ENCODE data around the gene PLEKHG3.
A peak's percentile ranks its signal among the peaks of the same experiment; 100 is the strongest.

DNA sequence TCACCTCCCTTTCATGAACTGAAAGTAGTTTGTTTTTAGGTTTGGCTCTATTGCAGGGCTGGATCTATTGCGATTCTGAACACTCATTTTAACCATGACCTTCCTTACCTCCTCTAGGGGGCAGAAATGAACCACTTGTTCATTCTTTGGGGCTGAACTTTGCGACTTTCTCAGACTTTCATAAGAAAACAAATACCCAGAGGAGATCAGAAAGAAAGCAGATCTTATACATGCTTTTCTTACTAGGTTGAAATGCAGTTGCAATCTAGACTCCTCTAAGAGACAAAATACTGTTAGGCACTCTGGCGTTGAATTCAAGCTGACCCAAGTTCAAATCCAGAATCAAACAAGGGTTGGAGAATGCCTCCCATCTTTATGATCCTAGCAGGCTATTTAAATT lies 32.6 kb upstream of the PLEKHG3 start:
- TF ChIP-seq, protein P1, sequence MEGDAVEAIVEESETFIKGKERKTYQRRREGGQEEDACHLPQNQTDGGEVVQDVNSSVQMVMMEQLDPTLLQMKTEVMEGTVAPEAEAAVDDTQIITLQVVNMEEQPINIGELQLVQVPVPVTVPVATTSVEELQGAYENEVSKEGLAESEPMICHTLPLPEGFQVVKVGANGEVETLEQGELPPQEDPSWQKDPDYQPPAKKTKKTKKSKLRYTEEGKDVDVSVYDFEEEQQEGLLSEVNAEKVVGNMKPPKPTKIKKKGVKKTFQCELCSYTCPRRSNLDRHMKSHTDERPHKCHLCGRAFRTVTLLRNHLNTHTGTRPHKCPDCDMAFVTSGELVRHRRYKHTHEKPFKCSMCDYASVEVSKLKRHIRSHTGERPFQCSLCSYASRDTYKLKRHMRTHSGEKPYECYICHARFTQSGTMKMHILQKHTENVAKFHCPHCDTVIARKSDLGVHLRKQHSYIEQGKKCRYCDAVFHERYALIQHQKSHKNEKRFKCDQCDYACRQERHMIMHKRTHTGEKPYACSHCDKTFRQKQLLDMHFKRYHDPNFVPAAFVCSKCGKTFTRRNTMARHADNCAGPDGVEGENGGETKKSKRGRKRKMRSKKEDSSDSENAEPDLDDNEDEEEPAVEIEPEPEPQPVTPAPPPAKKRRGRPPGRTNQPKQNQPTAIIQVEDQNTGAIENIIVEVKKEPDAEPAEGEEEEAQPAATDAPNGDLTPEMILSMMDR (IDR thresholded peaks at IDR 0.05) = peak; percentile 55 to 91 (median 76)
- peak; percentile 9 to 41 for TF ChIP-seq EP300 (IDR thresholded peaks at IDR 0.05)
